H1 (cell line): ENCODE results near the gene HSD17B8. TPM values are rescaled to one million over a fixed set of nuclear protein-coding genes. Genes with fewer than 3 reads are reported as not detected.

ENCODE experiments used
- CTCF ChIA-PET: fragments of 300-600 bp; sonication (Branson Sonifier 250); formaldehyde crosslinking; loops from one replicate; lab custom pipeline; 2021; ENCODE audit not compliant: partially characterized antibody; lab: Charles Lee
- POLR2A ChIA-PET: fragments of 300-600 bp; sonication (Branson Sonifier 250); formaldehyde crosslinking; loops from one replicate; lab custom pipeline; 2021; ENCODE audit warnings: inconsistent platforms; ENCODE audit not compliant: partially characterized antibody; lab: Charles Lee
- DNase-seq, 2 experiments: peaks; one replicate each; pipeline versions ENCODE4 v3.0.0 to v3.0.0-alpha.2; 2010 to 2022; ENCODE audit warnings: low spot score in 2 of 2, low read depth in 1 of 2, mixed read lengths in 1 of 2
- FAIRE-seq: peaks from 2 replicates; lab custom pipeline; 2011; peaks lifted over from hg19 to GRCh38; lab: Jason Lieb, UNC
- H2AFZ ChIP-seq: 2 replicates; pipeline ENCODE4 v1.8.1; 2012; ENCODE audit warnings: low read length, inconsistent platforms
- H2AK5ac ChIP-seq: 2 replicates; pipeline ENCODE4 v1.6.1; 2013; ENCODE audit warnings: low read depth, low read length
- H2BK120ac ChIP-seq: replicated peaks from 2 replicates; pipeline ENCODE3; 2013; ENCODE audit warnings: low read depth, low read length, inconsistent platforms
- H2BK12ac ChIP-seq: 2 replicates; pipeline ENCODE4 v1.6.1; 2013; ENCODE audit warnings: low read depth, low read length
- H2BK15ac ChIP-seq: 2 replicates; pipeline ENCODE4 v1.6.1; 2013; ENCODE audit warnings: low read length
- H2BK20ac ChIP-seq: 2 replicates; pipeline ENCODE4 v1.6.1; 2013; ENCODE audit warnings: low read length
- H2BK5ac ChIP-seq: 2 replicates; pipeline ENCODE4 v1.6.1; 2013; ENCODE audit warnings: low read depth, low read length
- H3K14ac ChIP-seq: 2 replicates; pipeline ENCODE4 v1.6.1; 2013; ENCODE audit warnings: inconsistent platforms; ENCODE audit not compliant: insufficient read length
- H3K18ac ChIP-seq: 2 replicates; pipeline ENCODE4 v1.6.1; 2013; ENCODE audit warnings: low read length; ENCODE audit errors: extremely low read depth
- H3K23ac ChIP-seq: 2 replicates; pipeline ENCODE4 v1.6.1; 2013; ENCODE audit warnings: inconsistent platforms; ENCODE audit not compliant: insufficient read length
- H3K23me2 ChIP-seq: 2 replicates; pipeline ENCODE4 v1.6.1; 2013; ENCODE audit warnings: low read depth, low read length
- H3K27ac ChIP-seq: 2 replicates; pipeline ENCODE4 v1.6.1; 2011; ENCODE audit warnings: low read depth, low read length, inconsistent platforms
- H3K27me3 ChIP-seq, 4 experiments: replicated peaks in 1 of 4; 1 replicate in 1 of 4; 2 replicates in 3 of 4; pipeline versions ENCODE4 v1.6.1 to v1.8.1; 2011 to 2013; ENCODE audit warnings: low read length in 3 of 4, mild to moderate bottlenecking in 3 of 4, inconsistent platforms in 2 of 4, mixed read lengths in 2 of 4, moderate library complexity in 1 of 4; ENCODE audit not compliant: control insufficient read depth in 3 of 4, insufficient read depth in 3 of 4; ENCODE audit errors: extremely low read depth in 1 of 4
- H3K36me3 ChIP-seq, 4 experiments: 2 replicates each; pipeline versions ENCODE4 v1.6.1 to v1.8.1; 2011 to 2013; ENCODE audit warnings: mild to moderate bottlenecking in 4 of 4, low read length in 3 of 4, moderate library complexity in 2 of 4, control low read depth in 1 of 4, inconsistent platforms in 1 of 4; ENCODE audit not compliant: insufficient read depth in 4 of 4, control insufficient read depth in 2 of 4
- H3K4ac ChIP-seq: replicated peaks from 2 replicates; pipeline ENCODE3; 2013; ENCODE audit warnings: low read length, low read depth, mixed read lengths, inconsistent platforms; ENCODE audit not compliant: insufficient read length
- H3K4me1 ChIP-seq, 4 experiments: replicated peaks in 1 of 4; 1 replicate in 1 of 4; 2 replicates in 3 of 4; pipeline versions ENCODE4 v1.6.1 to v1.8.1; 2011 to 2013; ENCODE audit warnings: low read length in 3 of 4, inconsistent platforms in 2 of 4, mixed read lengths in 1 of 4; ENCODE audit not compliant: insufficient read depth in 4 of 4, control insufficient read depth in 3 of 4
- H3K4me2 ChIP-seq, 2 experiments: 2 replicates each; pipeline versions ENCODE4 v1.6.1 to v1.8.1; 2011 to 2013; ENCODE audit warnings: low read depth in 2 of 2, low read length in 2 of 2, control low read depth in 1 of 2, inconsistent platforms in 1 of 2, mild to moderate bottlenecking in 1 of 2; ENCODE audit not compliant: insufficient read depth in 1 of 2
- H3K4me3 ChIP-seq, 4 experiments: fragments of 200-600, 300-600 bp in 1 of 4; sonication (generic), shearing (Covaris generic), sonication (Bioruptor Twin) in 1 of 4; 2 replicates each; pipeline versions ENCODE4 v1.5.1 to v1.8.1; 2011 to 2016; ENCODE audit warnings: low read length in 4 of 4, low read depth in 3 of 4, control low read depth in 2 of 4, inconsistent platforms in 2 of 4, mild to moderate bottlenecking in 2 of 4, mixed read lengths in 1 of 4, moderate library complexity in 1 of 4; ENCODE audit not compliant: insufficient read depth in 2 of 4; ENCODE audit errors: extremely low read depth in 1 of 4
- H3K56ac ChIP-seq: replicated peaks from 2 replicates; pipeline ENCODE3; 2013; ENCODE audit warnings: low read depth, mild to moderate bottlenecking, mixed read lengths, low read length, inconsistent platforms; ENCODE audit not compliant: insufficient read length
- H3K79me1 ChIP-seq: 2 replicates; pipeline ENCODE4 v1.6.1; 2013; ENCODE audit warnings: low read depth, low read length, control low read depth
- H3K79me2 ChIP-seq, 2 experiments: 2 replicates each; pipeline versions ENCODE4 v1.6.1 to v1.8.1; 2012 to 2013; ENCODE audit warnings: low read length in 2 of 2, mild to moderate bottlenecking in 2 of 2, inconsistent platforms in 1 of 2; ENCODE audit not compliant: insufficient read depth in 2 of 2, control insufficient read depth in 1 of 2
- H3K9ac ChIP-seq, 4 experiments: replicated peaks in 1 of 4; 1 replicate in 1 of 4; 2 replicates in 3 of 4; pipeline versions ENCODE4 v1.6.1 to v1.8.1; 2011 to 2013; ENCODE audit warnings: low read depth in 3 of 4, low read length in 3 of 4, control low read depth in 2 of 4, mild to moderate bottlenecking in 2 of 4, moderate library complexity in 2 of 4, inconsistent platforms in 1 of 4; ENCODE audit errors: extremely low read depth in 1 of 4
- H3K9me3 ChIP-seq, 2 experiments: 2 replicates each; pipeline versions ENCODE4 v1.6.1 to v1.8.1; 2012 to 2013; ENCODE audit warnings: mild to moderate bottlenecking in 2 of 2, moderate library complexity in 2 of 2, control low read depth in 1 of 2, inconsistent platforms in 1 of 2, low read depth in 1 of 2, low read length in 1 of 2, mixed read lengths in 1 of 2; ENCODE audit not compliant: insufficient read depth in 2 of 2
- H4K20me1 ChIP-seq, 2 experiments: replicated peaks in 1 of 2; 2 replicates each; pipeline versions ENCODE3 to v1.8.1; 2011 to 2013; ENCODE audit warnings: inconsistent platforms in 2 of 2, low read length in 2 of 2, mild to moderate bottlenecking in 1 of 2; ENCODE audit not compliant: insufficient read depth in 2 of 2, control insufficient read depth in 1 of 2
- H4K5ac ChIP-seq: 2 replicates; pipeline ENCODE4 v1.6.1; 2013; ENCODE audit warnings: low read length, low read depth, mixed read lengths, inconsistent platforms; ENCODE audit not compliant: insufficient read length
- H4K8ac ChIP-seq: 2 replicates; pipeline ENCODE4 v1.8.0; 2013; ENCODE audit warnings: mild to moderate bottlenecking, moderate library complexity, low read length, inconsistent platforms; ENCODE audit not compliant: insufficient read depth; ENCODE audit errors: extremely low read depth
- H4K91ac ChIP-seq: replicated peaks from 2 replicates; pipeline ENCODE3; 2013; ENCODE audit warnings: low read length, mixed read lengths, inconsistent platforms; ENCODE audit not compliant: insufficient read length
- POLR2AphosphoS5 ChIP-seq: IDR thresholded peaks from 2 replicates; pipeline ENCODE4 v1.6.1; 2011; ENCODE audit warnings: low read depth, low read length
- RFX5 ChIP-seq: IDR thresholded peaks from 2 replicates; pipeline ENCODE4 v1.6.1; 2011; ENCODE audit warnings: low read depth, low read length, improper control_type of control experiment, borderline replicate concordance
- SIN3A ChIP-seq, 2 experiments: IDR thresholded peaks in 1 of 2; conservative IDR thresholded peaks in 1 of 2; 2 replicates each; pipeline ENCODE4 v1.6.1; 2011 to 2012; ENCODE audit warnings: low read length in 2 of 2, improper control_type of control experiment in 1 of 2, low read depth in 1 of 2, mild to moderate bottlenecking in 1 of 2
- TEAD4 ChIP-seq: IDR thresholded peaks from 2 replicates; pipeline ENCODE4 v1.6.1; 2012; ENCODE audit warnings: low read depth, low read length, inconsistent platforms, mixed read lengths
- WGBS, 2 experiments: shearing (Covaris generic) in 1 of 2; methylation state at CpG; one replicate each; pipeline versions ENCODE4 v1.1.6 to v1.1.7; 2013 to 2015; ENCODE audit warnings: low lambda C conversion rate in 2 of 2, mixed read lengths in 2 of 2, inconsistent platforms in 1 of 2, low coverage in 1 of 2, missing lambda C conversion rate in 1 of 2; ENCODE audit not compliant: insufficient replicate concordance in 2 of 2, insufficient coverage in 1 of 2, insufficient read length in 1 of 2; ENCODE audit errors: extremely low coverage in 1 of 2, missing lambda C conversion rate in 1 of 2; 5-methylcytosine and 5-hydroxymethylcytosine counted together
- polyA plus RNA-seq, 7 experiments: library from polyadenylated mRNA; depleted of rRNA in 3 of 7; stranded (reverse) in 5 of 7; unstranded in 2 of 7; fragments of >200 nt in 5 of 7; fragments of 200-250 nt in 2 of 7; gene quantifications; 1 replicate in 5 of 7; 2 replicates in 1 of 7; 4 replicates in 1 of 7; pipeline versions ENCODE4 v1.2.1 to v1.2.3, GENCODE V29; 2011 to 2013; ENCODE audit warnings: missing spikeins in 2 of 7, mixed read lengths in 2 of 7
- total RNA-seq: library from RNA; stranded (reverse); fragmentation: NEBNext Ultra II Directional; extraction: Animal tissue kit (Norgen Biotek cat#: 25700); gene quantifications from 2 replicates; pipeline ENCODE4 v1.2.1, GENCODE V29; 2021

HSD17B8 gene
- total and polyA plus RNA-seq, 2 of the 8 experiments (the other 6 are each of a cell fraction or from before 2014, with no cell fraction given) = 3.3 to 17.1 TPM

DNA sequence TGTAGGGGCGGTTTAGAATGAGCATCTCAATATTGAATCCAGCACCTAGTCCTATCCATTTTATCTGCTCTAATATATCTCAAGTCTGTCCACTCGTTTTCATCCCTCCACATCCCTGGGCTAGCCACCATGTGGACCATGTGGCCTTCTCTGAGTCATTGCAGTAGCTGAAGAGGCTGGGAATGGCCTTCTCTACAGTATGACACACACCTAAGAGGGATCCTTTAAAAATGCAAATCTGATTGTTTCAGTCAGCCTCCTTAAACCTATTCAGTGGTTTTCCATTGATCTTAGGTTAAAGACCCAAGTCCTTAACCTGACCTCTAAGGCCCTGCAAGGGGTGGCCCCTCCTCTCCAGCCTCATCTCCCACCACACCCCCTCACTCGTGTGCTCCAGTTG is 13.2 kb downstream of the HSD17B8 start:
- Histone ChIP-seq H3K79me2 (no peaks in the 10 kb centered on the region), H3K14ac (no peak overlapping the region), H4K91ac (no peak overlapping the region), H3K27me3 (peaks cover 39 to 75% (median 67%) of the 10 kb centered on the region in 4 experiments), H3K23ac (no peak overlapping the region), H3K56ac (no peak overlapping the region), H3K79me1 (no peaks in the 10 kb centered on the region), H3K4me3 (no peak overlapping the region), H3K18ac (no peak overlapping the region), H2BK120ac (no peak overlapping the region), H3K4me1 (peaks cover 0 to 7% (median 2%) of the 10 kb centered on the region in 4 experiments; a peak in 5 of 7 replicates), H3K27ac (no peak overlapping the region), H3K9ac (no peak overlapping the region), H4K5ac (no peak overlapping the region), H3K36me3 (no peaks in the 10 kb centered on the region), H3K23me2 (peaks cover 11% of the 10 kb centered on the region; the same call in 1 of the 2 replicates), H3K4ac (no peak overlapping the region), H3K4me2 (no peak overlapping the region), H2BK15ac (no peak overlapping the region), H2AK5ac (no peak overlapping the region), H4K20me1 (peaks cover 0 to 6% of the 10 kb centered on the region in 2 experiments), H3K9me3 (no peaks in the 10 kb centered on the region), H2BK20ac (no peak overlapping the region), H2AFZ (no peak overlapping the region), H4K8ac (no peak overlapping the region), H2BK12ac (no peak overlapping the region), H2BK5ac (no peak overlapping the region)
- FAIRE-seq (no peak), DNase-seq (no peak)
- ChIA-PET CTCF (interaction anchor here (0.8 to 2.1 kb wide), 7 partner anchors 13 to 31 kb away, joined by 3 to 6 read pairs (median 4); no protein-coding TSS in a partner anchor), POLR2A (interaction anchor here (1.2 kb wide), 1 partner anchor 31 kb away, joined by 3 read pairs; no protein-coding TSS in a partner anchor)
- 53% methylated on average over 3 of the region's 3 CpGs; no CpG with 5 or more reads in 1 of the 2 experiments for WGBS, 2 experiments
- TF ChIP-seq POLR2AphosphoS5 (0 out of 2 replicates have a peak, but pooled peaks have one; percentile 33), SIN3A (conservative IDR thresholded peaks at IDR 0.05 in 1 of 2, IDR thresholded peaks at IDR 0.05 in 1 of 2; ENCODE audit: low read depth in 1 of 2, low read length in 2 of 2) (no peak), TEAD4 (no peak), RFX5 (no peak)
